PC-3 (cell line): ENCODE measurements around the gene YWHAQ. TPM values are rescaled to one million over a fixed set of nuclear protein-coding genes. Genes with fewer than 3 reads are reported as not detected.

ENCODE experiments used
- ATAC-seq: fragments of 200-7000 bp; cut with Tn5 transposase; 2 replicates; pipeline ENCODE4 v1.9.1; 2020; ENCODE audit warnings: mild to moderate bottlenecking, moderate library complexity
- BruUV-seq: library from RNA; stranded (reverse); fragments of 400-500 nt; replicated peaks from 2 replicates; lab custom pipeline; 2021; lab: Mats Ljungman, UMichigan
- CTCF ChIA-PET: fragments of 300-600 bp; sonication (Branson Sonifier 250); formaldehyde crosslinking; loops from one replicate; lab custom pipeline; 2022; ENCODE audit warnings: antibody characterized with exemption; lab: Charles Lee
- POLR2A ChIA-PET: fragments of 300-600 bp; sonication (Branson Sonifier 250); formaldehyde crosslinking; loops from one replicate; lab custom pipeline; 2022; ENCODE audit warnings: antibody characterized with exemption; ENCODE audit not compliant: unreplicated experiment; lab: Charles Lee
- DNase-seq: peaks from one replicate; pipeline ENCODE4 v3.0.0-alpha.2; 2015
- H2AFZ ChIP-seq: fragments of 300-600 bp; sonication (generic); 2 replicates; pipeline ENCODE4 v1.6.0; 2016; ENCODE audit warnings: antibody characterized with exemption, low read length
- H3F3A ChIP-seq: fragments of 300-600 bp; sonication (generic); one replicate; pipeline ENCODE4 v1.6.0; 2017; ENCODE audit warnings: antibody characterized with exemption, low read length, control low read depth, mild to moderate bottlenecking; ENCODE audit not compliant: unreplicated experiment
- H3K27ac ChIP-seq: fragments of 300-600 bp; sonication (generic); 2 replicates; pipeline ENCODE4 v1.5.1; 2016; ENCODE audit warnings: mild to moderate bottlenecking, low read length
- H3K27me3 ChIP-seq: fragments of 300-600 bp; sonication (generic); 2 replicates; pipeline ENCODE4 v1.6.1; 2016; ENCODE audit warnings: low read length, mixed read lengths
- H3K36me3 ChIP-seq: fragments of 300-600 bp; sonication (generic); 2 replicates; pipeline ENCODE4 v1.6.1; 2016; ENCODE audit warnings: low read depth, mixed run types, low read length, mixed read lengths
- H3K4me1 ChIP-seq: fragments of 300-600 bp; sonication (generic); 2 replicates; pipeline ENCODE4 v1.5.1; 2016; ENCODE audit warnings: low read length; ENCODE audit not compliant: insufficient read depth
- H3K4me2 ChIP-seq: fragments of 300-600 bp; sonication (generic); 2 replicates; pipeline ENCODE4 v1.6.0; 2016; ENCODE audit warnings: low read length
- H3K4me3 ChIP-seq: fragments of 300-600 bp; sonication (generic); 2 replicates; pipeline ENCODE4 v1.5.1; 2016; ENCODE audit warnings: mild to moderate bottlenecking, low read length, mixed read lengths
- H3K79me2 ChIP-seq: fragments of 300-600 bp; sonication (generic); 2 replicates; pipeline ENCODE4 v1.6.1; 2017; ENCODE audit warnings: low read length, mixed read lengths
- H3K9ac ChIP-seq: fragments of 300-600 bp; sonication (generic); 2 replicates; pipeline ENCODE4 v1.6.0; 2016; ENCODE audit warnings: mild to moderate bottlenecking, low read length
- H3K9me2 ChIP-seq: fragments of 300-600 bp; sonication (generic); replicated peaks from 2 replicates; pipeline ENCODE4 v1.6.1; 2016; ENCODE audit warnings: mixed run types, low read length, mixed read lengths
- H3K9me3 ChIP-seq: fragments of 300-600 bp; sonication (generic); 2 replicates; pipeline ENCODE4 v1.6.1; 2016; ENCODE audit warnings: low read length, mixed read lengths
- H4K20me1 ChIP-seq: fragments of 300-600 bp; sonication (generic); 2 replicates; pipeline ENCODE4 v1.6.1; 2016; ENCODE audit warnings: low read length, mixed read lengths
- EZH2 ChIP-seq: fragments of 300-600 bp; sonication (generic); IDR thresholded peaks from one replicate; pipeline ENCODE4 v1.6.1; 2017; ENCODE audit warnings: antibody characterized with exemption, mild to moderate bottlenecking, low read length; ENCODE audit not compliant: unreplicated experiment
- EZH2phosphoT487 ChIP-seq: fragments of 300-600 bp; sonication (generic); IDR thresholded peaks from 2 replicates; pipeline ENCODE4 v1.6.1; 2018; ENCODE audit warnings: mild to moderate bottlenecking, antibody characterized with exemption, low read length, borderline replicate concordance
- intact Hi-C: fragments of 100-400 bp; cut with micrococcal nuclease; formaldehyde crosslinking; loops from 2 replicates; pipeline ENCODE4 v1.9.0; 2023
- total RNA-seq: library from RNA; depleted of rRNA; stranded (reverse); fragments of >200 nt; gene quantifications from 2 replicates; pipeline ENCODE4 v1.2.3, GENCODE V29; 2014
- TF ChIP-seq, protein P1 (sequence below): fragments of 300-600 bp; sonication (generic); conservative IDR thresholded peaks from 2 replicates; pipeline ENCODE4 v1.5.1; 2017; ENCODE audit warnings: antibody characterized with exemption, low read depth, mild to moderate bottlenecking, low read length

YWHAQ gene
- total RNA-seq, 1 experiment from 2014 or later, result 377 TPM

DNA sequence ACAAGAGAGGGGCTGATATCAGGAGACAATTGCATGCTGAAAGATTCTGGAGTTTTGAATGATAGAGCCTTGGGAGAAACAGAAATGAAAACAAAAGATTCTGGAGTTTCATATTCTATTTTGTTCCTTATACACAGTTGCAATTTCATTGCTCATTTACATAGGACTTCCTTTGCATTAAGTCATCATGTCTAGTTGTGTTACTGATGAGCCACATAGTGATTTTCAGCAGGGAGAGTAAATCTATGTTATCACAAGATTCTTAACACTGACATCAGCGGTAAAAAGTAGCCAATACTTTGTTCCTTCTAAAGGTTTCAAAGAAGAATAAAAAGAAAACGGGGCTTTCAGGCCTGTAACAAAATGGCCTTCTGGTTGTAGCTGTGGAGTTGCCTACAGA is 82.3 kb downstream of the YWHAQ start:
- no peaks in the 10 kb centered on the region for H3K9me2 ChIP-seq
- no peak overlapping the region for H3K4me2 ChIP-seq
- no peak for TF ChIP-seq EZH2
- BruUV-seq, result no TSS peak
- H3K9ac ChIP-seq, result no peak overlapping the region
- H3K4me1 ChIP-seq, result peaks cover 17% of the 10 kb centered on the region
- peaks cover 99% of the 10 kb centered on the region for H3K79me2 ChIP-seq
- DNase-seq, result no peak
- H3F3A ChIP-seq, result no peaks in the 10 kb centered on the region
- H3K36me3 ChIP-seq, result no peaks in the 10 kb centered on the region
- peaks cover 25% of the 10 kb centered on the region for H4K20me1 ChIP-seq
- no peak overlapping the region for H3K27ac ChIP-seq
- no peaks in the 10 kb centered on the region for H3K9me3 ChIP-seq
- intact Hi-C loops, result no loop called here
- H3K27me3 ChIP-seq, result no peaks in the 10 kb centered on the region
- no peak overlapping the region for H2AFZ ChIP-seq
- no peak overlapping the region for H3K4me3 ChIP-seq
- no peak for ATAC-seq
- ChIA-PET CTCF (interaction anchor here (0.5 kb wide), 1 partner anchor 94 kb away, joined by 3 read pairs; no protein-coding TSS in a partner anchor), POLR2A (no interaction called here)

DNA sequence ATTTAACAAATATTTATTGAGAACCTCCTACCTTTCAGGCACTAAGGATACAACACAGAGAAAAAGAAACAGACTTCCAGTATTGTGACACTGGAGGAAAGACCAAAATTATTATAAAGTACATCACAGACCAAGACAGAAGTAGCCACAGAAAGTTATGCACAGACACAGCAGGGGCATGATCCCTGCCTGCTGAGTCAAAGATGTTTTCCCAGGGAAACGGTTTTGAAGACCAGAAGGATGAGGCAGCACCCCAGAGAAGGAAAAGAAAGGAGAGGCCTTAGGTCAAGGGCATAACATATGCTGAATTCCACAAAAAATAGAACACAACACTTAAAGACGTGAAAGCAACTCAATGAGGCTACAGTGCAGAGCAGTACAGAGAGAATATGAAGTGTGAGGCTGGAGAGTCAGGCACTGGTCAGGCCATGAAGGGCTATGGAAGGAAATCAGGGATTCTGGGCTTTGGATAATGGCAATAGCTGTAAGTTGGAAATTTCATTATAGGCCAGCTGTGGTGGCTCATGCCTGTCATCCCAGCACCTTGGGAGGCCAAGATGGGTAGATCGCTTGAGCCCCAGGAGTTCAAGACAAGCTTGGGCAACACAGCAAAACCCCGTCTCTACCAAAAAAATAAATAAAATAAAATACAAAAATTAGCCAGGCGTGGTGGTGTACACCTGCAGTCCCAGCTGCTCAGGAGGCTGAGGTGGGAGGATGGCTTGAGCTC is 83.4 kb downstream of the YWHAQ start:
- Histone ChIP-seq H3K79me2 (peaks cover 97% of the 10 kb centered on the region), H3K4me2 (no peak overlapping the region), H2AFZ (no peak overlapping the region), H3F3A (no peaks in the 10 kb centered on the region), H3K9me2 (no peaks in the 10 kb centered on the region), H3K27ac (no peak overlapping the region), H3K9me3 (no peaks in the 10 kb centered on the region), H3K27me3 (no peaks in the 10 kb centered on the region), H3K4me1 (peaks cover 8% of the 10 kb centered on the region), H3K36me3 (no peaks in the 10 kb centered on the region), H4K20me1 (peaks cover 21% of the 10 kb centered on the region), H3K4me3 (no peak overlapping the region), H3K9ac (no peak overlapping the region)
- DNase-seq (no peak), ATAC-seq (no peak)
- intact Hi-C loops, result no loop called here
- no TSS peak for BruUV-seq
- TF ChIP-seq EZH2phosphoT487 (no peak), EZH2 (no peak)
- TF ChIP-seq, protein P1, sequence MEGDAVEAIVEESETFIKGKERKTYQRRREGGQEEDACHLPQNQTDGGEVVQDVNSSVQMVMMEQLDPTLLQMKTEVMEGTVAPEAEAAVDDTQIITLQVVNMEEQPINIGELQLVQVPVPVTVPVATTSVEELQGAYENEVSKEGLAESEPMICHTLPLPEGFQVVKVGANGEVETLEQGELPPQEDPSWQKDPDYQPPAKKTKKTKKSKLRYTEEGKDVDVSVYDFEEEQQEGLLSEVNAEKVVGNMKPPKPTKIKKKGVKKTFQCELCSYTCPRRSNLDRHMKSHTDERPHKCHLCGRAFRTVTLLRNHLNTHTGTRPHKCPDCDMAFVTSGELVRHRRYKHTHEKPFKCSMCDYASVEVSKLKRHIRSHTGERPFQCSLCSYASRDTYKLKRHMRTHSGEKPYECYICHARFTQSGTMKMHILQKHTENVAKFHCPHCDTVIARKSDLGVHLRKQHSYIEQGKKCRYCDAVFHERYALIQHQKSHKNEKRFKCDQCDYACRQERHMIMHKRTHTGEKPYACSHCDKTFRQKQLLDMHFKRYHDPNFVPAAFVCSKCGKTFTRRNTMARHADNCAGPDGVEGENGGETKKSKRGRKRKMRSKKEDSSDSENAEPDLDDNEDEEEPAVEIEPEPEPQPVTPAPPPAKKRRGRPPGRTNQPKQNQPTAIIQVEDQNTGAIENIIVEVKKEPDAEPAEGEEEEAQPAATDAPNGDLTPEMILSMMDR, result no peak
- CTCF ChIA-PET, result no interaction called here
- POLR2A ChIA-PET, result interaction anchor here (0.6 kb wide), 1 partner anchor 64 kb away, joined by 3 read pairs; no protein-coding TSS in a partner anchor

DNA sequence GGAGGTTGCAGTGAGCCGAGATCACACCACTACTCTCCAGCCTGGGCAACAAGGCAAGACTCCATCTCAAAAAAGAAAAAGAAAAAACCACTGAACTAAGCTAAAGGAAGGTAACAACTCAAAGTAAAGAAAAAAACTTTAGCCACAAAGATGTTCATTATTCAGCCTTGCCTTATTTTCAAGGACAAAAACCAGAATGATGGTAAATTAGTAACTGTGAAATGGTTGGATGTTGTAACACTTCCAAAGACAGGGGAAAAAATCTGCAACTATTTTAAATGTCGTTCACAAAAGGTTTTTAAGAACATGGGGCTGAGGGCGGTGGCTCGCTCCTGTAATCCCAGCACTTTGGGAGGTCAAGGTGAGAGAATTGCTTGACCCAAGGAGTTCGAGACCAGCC is 85.3 kb downstream of the YWHAQ start:
- TF ChIP-seq EZH2phosphoT487 (no peak), EZH2 (no peak)
- TF ChIP-seq, protein P1, result no peak

More for the DNA sequence above, 85.3 kb downstream of the YWHAQ start:
- ATAC-seq (no peak), DNase-seq (no peak)
- ChIA-PET CTCF (no interaction called here), POLR2A (no interaction called here)
- no peak overlapping the region for H3K4me3 ChIP-seq
- H3K27ac ChIP-seq, result no peak overlapping the region
- no peaks in the 10 kb centered on the region for H3K4me1 ChIP-seq
- no peak overlapping the region for H3K9ac ChIP-seq
- no peaks in the 10 kb centered on the region for H3K27me3 ChIP-seq
- no peak overlapping the region for H2AFZ ChIP-seq
- intact Hi-C loops, result no loop called here
- H3K36me3 ChIP-seq, result no peaks in the 10 kb centered on the region
- H3K9me3 ChIP-seq, result no peaks in the 10 kb centered on the region
- peaks cover 93% of the 10 kb centered on the region for H3K79me2 ChIP-seq
- BruUV-seq, result no TSS peak
- H3F3A ChIP-seq, result no peaks in the 10 kb centered on the region
- H3K9me2 ChIP-seq, result no peaks in the 10 kb centered on the region
- peaks cover 12% of the 10 kb centered on the region for H4K20me1 ChIP-seq
- no peak overlapping the region for H3K4me2 ChIP-seq
